GM19463 (cell line): ENCODE results near the gene IL3.
"Not testable (repeated sequence)": the region's sequence is repeated elsewhere in the genome, so short reads cannot be mapped to it uniquely, and the experiment has no call there.

Experiments
- ATAC-seq: cut with Tn5 transposase; IDR thresholded peaks from one replicate; pipeline ENCODE4 v1.9.1; 2021; ENCODE audit warnings: mild to moderate bottlenecking, moderate library complexity; ENCODE audit not compliant: unreplicated experiment

Gene IL3

GRCh38 chr5:132093271-132093670 is 32.8 kb downstream of the IL3 start:
- no peak for ATAC-seq

DNA sequence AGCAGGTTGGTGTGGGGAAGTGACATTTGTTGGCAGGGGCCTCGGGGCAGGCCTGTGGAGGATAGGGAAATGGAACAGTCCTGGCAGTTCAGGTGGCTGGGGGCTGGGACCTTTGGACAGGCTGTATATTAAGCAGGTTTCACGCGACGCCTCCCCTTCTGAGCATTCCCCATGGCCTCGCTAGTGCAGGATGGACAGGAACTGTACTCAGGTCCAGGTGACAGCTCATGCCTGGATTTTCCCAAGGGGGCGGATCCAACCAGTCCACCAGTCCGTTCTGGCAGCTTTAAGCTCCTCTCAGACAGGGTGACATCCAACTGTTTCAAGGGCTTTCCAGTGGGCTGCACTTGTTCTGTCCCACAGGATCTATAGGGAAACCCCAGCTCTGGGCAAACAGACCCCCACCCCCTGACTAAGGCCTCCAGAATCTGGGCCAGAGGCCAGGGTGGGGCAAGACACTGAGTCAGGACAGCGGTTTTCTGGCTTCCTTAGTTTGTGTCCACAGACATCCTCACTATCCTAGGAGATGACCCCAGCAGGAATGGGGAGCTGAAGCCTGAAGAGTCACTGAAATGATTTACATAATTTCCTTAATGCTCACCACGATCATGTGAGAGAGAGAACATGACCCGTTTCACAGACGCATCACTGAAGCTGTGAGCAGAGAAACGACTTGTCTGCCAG is 34.1 kb downstream of the IL3 start:
- ATAC-seq = no peak

GRCh38 chr5:132095077-132095410 is 34.6 kb downstream of the IL3 start:
- ATAC-seq = no peak

- no peak for ATAC-seq
These were observed 35.0 kb downstream of the IL3 start for GRCh38 chr5:132095424-132095972.

DNA sequence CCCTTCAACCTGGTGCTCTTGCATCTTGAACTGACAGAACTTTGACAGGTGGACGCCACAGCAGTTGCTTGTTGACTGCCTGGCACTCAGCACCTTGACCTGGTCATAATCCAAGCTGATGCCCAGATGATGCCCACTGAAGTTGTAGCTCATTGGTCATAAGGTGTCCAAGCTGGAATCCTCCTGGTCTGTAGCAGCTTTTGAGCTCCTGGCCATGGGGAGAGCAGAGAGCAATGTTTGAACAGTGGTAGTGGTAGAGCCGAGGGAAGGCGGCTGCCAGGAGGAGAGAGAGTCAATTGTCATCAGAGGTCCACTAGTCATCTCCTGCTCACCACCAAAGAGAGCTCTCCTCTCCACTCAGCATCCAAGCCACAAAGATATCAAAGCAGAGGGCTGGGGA is 36.4 kb downstream of the IL3 start:
- ATAC-seq = no peak

DNA sequence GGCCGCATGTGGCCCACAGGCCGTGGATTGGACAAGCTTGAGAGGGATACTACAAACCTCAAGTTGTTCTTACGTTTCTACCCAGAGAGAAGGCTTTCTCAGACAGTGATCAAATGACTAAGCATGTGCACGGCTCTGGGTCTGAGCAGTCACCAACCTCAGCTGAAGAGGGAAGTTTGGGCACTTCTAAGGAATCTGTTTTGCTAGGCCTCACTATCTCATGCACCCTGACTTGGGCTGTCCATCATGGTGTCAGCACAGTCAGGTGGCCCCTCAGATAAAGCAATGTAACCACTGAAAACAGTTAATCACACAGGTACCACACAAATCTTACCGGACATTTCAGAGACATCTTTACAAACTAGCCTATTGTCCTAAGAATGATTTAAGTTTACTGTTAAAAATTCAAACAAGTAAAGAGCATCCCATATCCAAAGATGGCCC is 37.7 kb downstream of the IL3 start:
- ATAC-seq = peak; percentile 19

DNA sequence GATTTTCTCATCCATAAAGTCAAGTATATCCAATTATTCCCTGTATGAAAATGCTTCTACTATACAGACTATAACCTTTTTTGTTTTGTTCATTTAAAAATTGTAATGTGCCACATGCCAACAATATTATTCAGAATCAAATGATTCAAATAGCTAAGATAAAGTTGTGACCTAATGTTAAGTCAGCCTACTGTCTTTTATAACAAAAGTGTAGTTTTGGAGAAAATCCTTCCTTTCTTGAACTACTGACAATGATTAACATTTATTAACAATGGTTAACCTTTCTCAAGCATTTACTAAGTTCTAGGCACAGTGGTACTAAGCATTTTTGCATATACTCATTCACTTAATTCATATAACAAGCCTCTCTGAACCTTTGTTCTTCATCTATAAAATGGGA is 38.2 kb downstream of the IL3 start:
- no peak for ATAC-seq

- peak; percentile 57 for ATAC-seq
These were observed 38.8 kb downstream of the IL3 start for GRCh38 chr5:132099076-132099748.

DNA sequence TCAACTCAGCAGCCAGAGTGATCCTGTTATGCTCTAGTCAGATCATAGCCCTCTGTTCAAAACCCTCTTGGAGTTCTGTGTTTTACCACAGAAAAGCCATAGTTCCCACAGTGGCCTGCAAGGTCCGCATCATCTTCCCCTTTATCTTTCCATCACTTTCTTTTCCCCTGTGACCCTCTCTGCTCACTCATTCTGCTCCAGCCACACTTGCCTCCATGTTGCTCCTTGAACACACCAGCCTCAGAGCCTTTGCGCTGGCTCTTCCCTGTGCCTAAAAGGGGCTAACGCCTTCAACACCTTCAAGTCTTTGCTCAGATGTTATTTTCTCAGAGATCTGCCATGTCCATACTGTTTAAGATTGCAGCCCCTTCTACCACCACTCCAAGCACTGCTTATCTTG is 39.5 kb downstream of the IL3 start:
- no peak for ATAC-seq

DNA sequence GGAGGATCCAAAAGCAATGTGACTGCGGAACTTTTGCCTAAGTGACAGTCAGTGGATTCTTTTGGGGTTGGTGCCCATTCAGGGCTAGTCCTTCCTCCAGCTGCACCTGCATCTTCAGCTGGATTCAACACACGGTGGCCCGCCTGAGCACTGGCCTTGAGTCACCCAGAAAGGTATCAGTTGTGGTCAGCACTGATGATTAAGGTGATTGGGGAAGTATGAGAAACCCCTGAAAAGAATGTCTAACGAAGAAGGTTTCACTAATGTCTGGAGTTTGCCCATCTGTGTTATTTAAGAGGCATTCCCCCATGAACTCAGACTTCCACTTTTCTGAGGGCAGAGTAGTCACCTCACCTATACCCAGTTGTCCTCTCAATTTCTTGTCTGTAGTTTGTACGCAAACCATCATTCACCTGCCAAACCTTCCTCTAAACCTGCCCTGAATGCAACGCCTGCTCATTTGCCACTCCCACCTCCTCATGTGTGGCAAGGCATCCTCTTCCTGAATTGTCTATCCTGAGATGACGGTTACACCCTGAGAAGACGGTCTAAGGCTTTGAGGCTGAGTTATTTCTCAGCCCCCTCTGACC is 40.3 kb downstream of the IL3 start:
- ATAC-seq = peak; percentile 26

GRCh38 chr5:132101385-132101880 is 41.0 kb downstream of the IL3 start:
- no peak for ATAC-seq

DNA sequence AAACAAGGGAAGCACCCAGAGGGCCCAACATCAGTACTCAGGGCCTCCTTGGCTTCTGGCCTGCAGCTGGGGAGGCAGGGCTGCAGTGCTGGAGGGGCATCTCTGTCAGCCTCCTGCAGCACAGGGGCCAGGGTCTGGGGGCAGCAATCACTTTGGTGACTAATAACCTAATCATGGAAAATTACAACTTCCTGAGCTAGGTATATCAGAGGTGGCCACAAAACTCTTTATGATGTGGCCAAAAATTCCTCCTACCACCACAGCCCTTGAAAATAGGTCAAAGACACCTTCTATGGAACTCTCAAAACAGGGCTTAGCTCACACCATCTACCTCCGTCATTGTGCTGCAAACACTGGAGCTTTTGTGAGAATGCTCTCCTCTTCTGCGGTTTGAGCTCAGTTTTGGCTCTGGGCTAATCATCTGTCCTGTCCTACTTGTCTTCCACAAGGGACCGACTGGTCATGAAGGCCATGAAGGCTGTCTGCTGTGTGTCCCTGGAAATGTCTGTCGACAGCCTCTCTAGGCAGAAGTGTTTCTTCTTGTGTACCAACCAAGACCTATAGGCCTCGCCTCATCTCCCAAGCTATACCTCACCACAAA is 41.7 kb downstream of the IL3 start:
- ATAC-seq = no peak

GRCh38 chr5:132102944-132103331 is 42.5 kb downstream of the IL3 start:
- no peak for ATAC-seq

DNA sequence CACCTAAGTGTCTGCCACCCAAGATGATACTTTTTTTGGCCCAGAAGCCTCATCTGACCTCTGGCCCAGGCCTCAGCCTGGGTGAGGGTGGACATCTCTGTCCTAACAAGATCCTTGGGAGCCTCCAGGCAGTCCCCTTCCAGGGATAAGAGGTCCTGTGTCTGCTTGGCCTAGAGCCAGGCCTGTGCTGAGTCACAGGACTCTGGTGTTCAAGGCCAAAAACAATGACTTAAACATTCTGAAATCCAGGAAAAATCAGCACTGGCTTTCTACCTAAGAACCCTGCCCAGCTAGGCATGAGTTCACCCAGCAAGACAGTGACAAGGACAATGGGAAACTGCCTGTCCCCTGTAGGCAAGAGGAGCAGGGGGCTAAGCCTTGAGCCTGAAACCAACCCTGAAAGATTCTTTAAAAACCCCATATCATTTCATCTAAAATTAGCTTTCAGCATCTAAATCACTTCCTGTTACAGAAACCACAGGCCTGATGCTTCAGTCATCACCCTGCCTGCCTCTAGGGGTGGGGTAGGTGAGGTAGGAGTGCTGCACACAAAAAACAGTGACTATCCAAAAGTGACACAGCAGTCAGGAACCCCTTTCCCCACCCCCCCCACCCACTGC is 43.0 kb downstream of the IL3 start:
- ATAC-seq = peak; percentile 57

- ATAC-seq = peak; percentile 7
These were observed 43.5 kb downstream of the IL3 start for GRCh38 chr5:132103969-132104391.

- no peak for ATAC-seq
These were observed 44.1 kb downstream of the IL3 start for GRCh38 chr5:132104556-132104955.

DNA sequence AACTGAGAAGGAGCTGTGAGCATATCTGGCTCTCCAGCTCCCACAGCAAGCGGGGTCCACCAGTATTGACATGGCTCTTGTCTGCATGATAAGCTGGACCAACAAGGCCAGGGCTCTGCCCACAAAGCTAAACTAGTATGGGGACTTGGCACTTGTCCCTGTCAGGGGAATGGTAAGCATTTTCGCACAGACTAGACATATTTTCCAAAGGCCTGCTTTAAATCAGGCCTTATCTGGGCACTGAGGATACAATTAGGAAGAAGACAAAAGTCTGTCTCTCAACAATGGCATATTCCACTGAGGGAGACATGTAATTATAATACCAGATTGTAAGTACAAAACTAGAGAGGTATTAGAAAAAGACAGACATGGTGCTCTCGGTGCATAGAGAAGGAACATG is 45.2 kb downstream of the IL3 start:
- ATAC-seq = no peak

GRCh38 chr5:132108495-132108894 is 48.0 kb downstream of the IL3 start:
- ATAC-seq = not testable (repeated sequence)

- ATAC-seq = not testable (repeated sequence)
These were observed 48.5 kb downstream of the IL3 start for GRCh38 chr5:132108957-132109356.

DNA sequence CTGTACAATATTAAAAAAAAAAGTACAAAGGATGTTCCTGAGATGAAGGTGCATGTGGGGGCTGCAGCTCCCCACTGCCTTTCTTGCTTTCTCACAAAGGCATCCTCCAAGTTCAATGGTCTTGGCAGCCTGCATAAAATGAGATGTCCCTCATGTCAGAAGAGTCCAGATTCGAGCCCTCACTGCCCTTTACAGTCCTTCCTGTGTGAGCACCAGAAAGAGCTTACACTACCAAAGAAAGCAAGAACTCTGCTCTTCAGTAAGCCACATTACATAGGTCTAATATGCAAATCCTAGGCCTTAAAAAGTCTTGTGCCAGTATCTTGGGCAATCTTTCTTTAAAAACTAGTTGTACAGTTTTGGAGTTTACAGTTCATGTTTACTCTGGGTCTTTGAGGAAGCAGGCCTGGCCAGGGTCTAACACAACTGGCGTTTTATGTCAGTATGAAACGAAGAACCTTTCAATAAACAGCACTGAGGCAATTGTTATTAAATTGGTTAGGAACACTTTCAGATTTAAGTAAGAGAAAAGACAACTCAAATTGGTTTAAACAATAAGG is 49.1 kb downstream of the IL3 start:
- ATAC-seq = no peak

- no peak for ATAC-seq
These were observed 49.7 kb downstream of the IL3 start for GRCh38 chr5:132110195-132110594.
